HT-29 (cell line): ENCODE measurements around the gene CD40. TPM values are rescaled to one million over a fixed set of nuclear protein-coding genes. Genes with fewer than 3 reads are reported as not detected.
"Not testable (repeated sequence)": the region's sequence is repeated elsewhere in the genome, so short reads cannot be mapped to it uniquely, and the experiment has no call there.

Experiments used
- DNase-seq: peaks from one replicate; pipeline ENCODE4 v3.0.0-alpha.2; 2015; ENCODE audit warnings: low spot score
- total RNA-seq: library from RNA; depleted of rRNA; stranded (reverse); fragments of >200 nt; shearing (Covaris generic); gene quantifications from 2 replicates; pipeline ENCODE4 v1.2.3, GENCODE V29; 2014

The CD40 gene
- total RNA-seq, 1 experiment from 2014 or later = not detected

DNA sequence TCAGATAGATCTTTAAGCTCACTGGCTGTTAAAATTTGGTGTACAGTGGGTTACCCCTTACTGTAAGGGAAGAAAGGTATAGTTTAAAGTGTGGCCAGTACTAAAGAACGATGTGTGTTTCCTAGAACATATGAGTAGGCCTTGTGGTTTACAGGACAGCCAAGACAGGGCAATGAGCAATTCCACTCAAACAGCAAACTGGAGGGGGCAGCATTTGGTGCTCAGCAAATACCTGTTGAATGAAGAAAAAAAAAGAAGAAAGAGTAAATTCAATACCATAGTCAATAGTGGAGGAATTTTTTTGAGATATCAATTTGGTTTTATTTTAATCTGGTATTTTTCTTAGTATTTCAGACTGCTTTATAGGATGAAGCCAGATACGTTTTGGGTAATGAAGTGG is 24.6 kb upstream of the CD40 start:
- DNase-seq = no peak

DNA sequence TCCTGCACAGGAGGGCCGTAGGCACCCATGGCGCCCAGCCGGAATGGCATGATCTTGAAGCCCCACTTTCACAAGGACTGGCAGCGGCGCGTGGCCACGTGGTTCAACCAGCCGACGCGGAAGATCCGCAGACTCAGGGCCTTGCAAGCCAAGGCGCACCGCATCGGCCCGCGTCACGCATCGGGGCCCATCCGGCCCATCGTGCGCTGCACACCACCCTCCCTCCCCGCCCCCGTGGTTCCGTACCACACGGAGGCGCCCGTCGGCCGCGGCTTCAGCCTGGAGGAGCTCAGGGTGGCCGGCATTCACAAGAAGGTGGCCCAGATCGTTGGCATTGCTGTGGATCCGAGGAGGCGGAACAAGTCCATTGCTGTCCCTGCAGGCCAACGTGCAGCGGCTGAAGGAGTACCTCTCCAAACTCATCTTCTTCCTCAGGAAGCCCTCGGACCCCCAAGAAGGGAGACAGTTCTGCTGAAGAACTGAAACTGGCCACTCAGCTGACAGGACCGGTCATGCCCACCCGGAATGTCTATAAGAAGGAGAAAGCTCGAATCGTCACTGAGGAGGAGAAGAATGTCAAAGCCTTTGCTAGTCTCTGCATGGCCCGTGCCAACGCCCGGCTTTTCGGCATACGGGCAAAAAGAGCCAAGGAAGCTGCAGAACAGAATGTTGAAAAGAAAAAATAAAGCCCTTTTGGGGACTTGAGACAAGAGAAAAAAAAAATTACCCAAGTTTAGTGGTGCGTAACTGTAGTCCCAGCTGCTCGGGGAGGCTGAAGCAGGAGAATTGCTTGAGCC is 18.4 kb upstream of the CD40 start:
- DNase-seq = no peak

DNA sequence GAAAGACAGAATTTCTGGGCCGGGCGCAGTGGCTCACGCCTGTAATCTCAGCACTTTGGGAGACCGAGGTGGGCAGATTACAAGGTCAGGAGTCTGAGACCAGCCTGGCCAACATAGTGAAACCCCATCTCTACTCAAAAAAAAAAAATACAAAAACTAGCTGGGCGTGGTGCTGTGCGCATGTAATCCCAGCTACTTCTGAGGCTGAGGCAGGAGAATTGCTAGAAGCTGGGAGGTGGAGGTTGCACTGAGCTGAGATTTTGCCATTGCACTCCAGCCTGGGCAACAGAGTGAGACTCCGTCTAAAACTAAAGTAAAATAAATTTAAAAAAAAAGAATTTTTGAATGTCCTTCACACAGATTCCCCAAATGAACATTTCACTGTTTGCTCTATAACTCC is 17.7 kb upstream of the CD40 start:
- DNase-seq = not testable (repeated sequence)

DNA sequence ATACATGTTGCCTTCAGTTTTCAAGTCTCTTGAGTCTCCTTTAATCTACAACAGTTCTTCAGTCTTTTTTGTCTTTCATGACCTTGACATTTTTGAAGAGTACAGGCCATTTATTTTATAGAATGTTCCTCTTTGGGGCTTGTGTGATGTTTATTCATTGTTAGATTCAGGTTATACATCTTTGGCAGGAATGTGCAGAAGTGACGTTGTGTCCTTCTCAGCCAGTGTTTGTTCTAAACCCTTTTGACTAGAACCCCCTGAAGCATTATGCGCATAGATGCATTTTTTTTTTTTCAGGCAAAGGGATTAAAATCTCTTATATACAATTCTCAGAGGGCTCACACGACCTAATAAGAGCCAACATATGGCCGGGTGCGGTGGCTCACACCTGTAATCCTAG is 17.1 kb upstream of the CD40 start:
- DNase-seq = no peak

DNA sequence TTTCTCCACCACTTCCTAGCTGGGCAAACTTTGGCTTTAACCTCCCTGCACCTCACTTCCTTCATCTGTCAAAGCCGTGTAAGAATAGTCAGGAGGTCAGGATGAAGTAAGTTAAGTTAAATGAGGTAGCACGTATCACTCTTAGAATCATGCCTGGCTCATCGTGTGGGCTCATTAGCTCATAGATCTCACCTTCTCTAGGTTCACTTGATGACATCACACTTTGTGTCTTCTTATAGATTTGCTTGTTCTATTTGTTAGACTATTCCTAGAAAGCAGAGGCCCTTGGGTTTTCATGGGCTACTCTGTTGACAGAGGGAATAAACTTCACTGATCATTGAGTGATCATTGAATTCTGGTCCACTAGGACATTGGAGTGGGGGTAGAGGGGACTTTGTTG is 16.2 kb upstream of the CD40 start:
- no peak for DNase-seq

DNA sequence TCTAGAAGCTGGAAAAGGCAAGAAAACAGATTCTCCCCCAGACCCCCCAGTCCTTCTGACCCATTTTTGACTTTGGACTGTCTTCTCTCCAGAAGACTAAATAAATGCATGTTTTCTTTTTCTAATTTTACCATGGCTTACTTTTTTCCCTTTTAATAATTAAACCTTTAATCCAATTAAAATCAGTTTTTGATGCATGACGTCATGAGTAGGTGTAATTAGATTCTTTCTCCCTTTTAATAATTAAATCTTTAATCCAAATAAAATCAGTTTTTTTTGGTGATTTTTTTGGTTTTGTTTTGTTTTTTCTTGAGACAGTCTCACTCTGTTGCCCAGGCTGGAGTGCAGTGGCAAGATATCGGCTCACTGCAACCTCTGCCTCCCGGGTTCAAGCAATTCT is 15.2 kb upstream of the CD40 start:
- DNase-seq = no peak

DNA sequence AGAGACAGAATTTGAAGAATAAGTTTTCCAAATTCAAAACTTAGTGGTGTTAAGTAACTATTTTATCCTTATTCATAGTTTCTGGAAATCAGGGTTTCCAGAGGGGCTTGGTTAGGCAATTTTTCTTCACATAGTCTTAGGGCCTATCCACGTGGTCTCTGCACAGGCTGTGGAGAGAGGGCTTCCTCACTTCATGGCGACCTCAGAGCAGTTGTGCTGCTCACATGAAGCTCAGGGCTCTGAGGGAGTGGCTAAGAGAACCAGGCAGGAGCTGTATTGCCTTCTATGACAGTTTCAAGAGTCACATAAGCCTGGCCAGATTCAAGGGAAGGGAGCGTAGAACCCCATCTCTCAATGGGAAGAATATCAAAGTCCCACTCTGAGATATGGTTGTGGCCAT is 13.9 kb upstream of the CD40 start:
- DNase-seq = no peak

DNA sequence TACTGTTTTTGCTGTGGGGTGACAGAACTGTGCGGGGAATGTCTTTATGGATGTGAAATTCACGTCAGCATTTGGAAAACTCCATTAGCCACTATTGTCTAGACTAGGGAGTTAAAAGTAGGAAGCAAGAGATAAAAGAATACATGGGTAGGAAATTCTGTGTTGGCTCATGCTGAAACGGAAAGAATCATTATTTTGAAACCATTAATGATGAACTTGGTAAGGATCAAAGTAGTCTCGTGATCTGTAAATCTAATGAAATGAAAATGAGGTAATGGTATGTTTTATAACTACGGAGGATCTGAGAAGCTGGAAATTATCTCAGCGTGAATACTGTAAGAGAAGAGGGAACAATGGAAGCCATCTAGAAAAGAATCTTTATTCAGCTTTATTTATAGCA is 11.1 kb upstream of the CD40 start:
- DNase-seq = no peak

DNA sequence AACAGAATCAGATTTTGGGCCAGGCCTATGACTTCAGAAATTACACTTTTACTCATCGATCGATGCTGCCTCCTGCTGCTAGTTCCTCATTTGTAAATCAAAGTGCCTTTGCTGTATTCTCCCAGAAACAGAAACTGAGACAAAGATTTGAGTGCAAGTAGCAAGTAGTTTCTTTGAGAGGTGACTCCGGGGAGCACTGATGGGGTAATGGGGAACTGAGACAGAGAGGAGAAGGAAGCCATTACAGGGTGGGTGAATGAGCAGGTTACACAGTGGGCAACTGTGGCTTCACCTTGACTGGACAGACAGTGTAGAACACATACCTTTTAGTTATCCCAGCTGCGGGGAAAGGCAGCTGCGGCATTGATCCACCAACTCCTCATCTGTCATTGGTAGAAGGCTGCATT is 9.7 kb upstream of the CD40 start:
- no peak for DNase-seq

DNA sequence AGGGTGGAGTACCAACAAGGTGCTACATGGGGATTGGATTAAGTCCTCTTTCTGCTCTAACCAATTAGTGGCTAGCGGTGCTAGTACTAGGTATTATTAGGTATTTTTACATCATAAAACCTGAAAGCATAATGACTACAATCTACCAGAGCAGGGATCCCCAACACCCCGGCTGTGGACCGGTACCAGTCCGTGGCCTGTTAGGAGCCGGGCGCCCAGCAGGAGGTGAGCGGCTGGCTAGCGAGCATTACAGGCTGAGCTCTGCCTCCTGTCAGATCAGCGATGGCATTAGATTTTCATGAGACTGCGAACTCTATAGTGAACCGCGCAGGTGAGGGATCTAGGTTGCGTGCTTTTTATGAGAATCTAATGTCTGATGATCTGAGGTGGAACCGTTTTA is 9.1 kb upstream of the CD40 start:
- DNase-seq = no peak

DNA sequence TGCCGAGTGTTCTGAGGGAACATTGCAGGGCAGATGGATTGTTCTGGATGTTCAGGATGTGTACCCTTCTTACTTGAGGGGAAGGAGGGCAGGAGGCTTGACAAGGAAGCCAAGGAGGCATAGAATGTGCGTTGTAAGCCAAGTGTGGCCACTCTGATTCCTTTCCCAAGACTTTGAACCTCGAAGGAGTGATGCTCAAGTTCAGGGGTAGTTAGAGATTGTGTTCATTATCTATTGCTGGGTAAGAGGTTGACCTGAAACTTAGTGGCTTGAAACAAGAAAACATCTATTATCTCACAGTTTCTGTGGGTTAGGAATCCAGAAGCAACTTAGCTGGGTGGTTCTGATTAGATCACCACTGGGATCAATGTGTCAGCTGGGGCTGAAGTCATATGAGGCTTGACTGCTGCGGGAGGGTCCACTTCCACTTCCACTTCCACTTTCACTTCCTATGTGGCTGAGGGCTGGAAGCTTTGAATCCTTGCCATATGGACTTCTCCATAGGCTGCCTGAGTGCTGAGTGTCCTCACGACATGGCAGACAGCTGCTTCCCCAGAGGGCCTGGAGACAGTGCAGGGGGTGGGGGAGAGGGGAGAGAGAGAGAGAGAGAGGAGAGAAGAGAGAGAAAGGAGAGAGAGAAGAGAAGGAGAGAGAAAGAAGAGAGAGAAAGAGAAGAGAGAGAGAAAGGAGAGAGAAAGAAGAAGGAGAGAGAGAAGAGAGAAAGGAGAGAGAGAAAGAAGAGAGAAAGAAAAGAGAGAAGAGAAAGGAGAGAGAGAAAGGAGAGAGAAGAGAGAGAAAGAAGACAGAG is 6.9 kb upstream of the CD40 start:
- no peak for DNase-seq

DNA sequence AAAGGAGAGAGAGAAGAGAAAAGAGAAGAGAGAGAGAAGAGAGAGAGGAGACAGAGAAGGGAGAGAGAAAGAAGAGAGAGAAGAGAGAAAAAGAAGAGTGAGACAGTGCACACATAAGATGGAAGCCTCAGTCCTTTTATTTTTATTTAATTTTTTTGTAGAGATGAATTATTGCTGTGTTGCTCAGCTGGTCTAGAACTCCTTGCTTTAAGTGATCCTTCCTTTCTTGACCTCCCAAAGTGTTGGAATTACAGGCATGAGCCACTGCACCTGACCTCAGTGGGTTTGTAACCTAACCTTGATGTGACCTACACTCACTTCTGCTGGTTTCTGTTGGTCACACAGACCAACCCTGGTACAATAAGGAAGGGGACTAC is 6.3 kb upstream of the CD40 start:
- no peak for DNase-seq

DNA sequence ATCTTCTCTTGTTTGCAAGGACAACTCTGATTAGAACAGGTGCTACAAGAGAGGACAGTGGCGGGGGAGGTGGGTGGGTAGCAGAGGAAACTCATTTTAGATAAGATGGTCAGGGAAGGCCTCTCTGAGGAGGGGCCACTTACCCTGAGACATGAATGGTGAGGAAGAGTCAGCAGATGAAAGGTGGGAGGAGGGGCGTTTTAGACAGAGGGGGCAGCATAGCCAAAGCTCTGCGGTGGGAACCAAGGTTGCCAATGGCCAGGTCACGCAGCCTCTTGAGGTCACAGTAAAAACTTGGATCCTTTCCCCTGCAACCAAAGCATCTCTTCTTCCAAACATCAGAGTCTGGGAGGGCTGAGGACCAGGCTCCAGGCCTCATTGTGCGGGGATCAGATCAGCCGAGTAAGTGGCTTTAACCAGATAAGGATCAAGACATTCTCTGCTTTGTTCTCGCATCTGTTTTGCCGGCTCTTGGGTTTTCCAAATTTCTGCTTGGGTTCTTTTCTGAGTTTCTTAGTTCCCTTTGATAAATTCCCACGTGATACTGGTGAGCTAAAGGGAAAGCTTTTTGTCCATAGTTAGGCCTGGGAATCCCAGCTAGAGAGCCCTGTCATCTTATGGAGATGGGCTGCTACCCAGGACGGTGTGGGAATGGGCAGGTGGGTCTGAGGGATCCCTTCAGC is 5.5 kb upstream of the CD40 start:
- DNase-seq = no peak

DNA sequence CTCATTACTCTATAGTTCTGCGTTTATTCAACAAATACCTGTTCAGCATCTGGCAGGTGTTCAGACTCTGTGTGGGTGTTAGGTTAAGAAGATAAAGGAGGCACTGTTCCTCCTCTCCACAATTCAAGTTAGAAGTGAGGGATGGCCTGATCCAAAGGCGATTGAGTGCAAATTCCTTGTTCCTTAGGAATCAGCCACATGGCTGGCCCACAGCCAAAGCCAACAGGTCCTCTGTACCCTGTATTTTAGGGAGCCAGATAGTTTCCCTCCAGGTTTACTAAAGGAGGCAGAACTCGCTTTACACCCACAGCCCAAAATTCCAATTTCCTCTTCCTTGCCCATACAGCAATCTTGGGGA is 5.0 kb upstream of the CD40 start:
- DNase-seq = no peak

DNA sequence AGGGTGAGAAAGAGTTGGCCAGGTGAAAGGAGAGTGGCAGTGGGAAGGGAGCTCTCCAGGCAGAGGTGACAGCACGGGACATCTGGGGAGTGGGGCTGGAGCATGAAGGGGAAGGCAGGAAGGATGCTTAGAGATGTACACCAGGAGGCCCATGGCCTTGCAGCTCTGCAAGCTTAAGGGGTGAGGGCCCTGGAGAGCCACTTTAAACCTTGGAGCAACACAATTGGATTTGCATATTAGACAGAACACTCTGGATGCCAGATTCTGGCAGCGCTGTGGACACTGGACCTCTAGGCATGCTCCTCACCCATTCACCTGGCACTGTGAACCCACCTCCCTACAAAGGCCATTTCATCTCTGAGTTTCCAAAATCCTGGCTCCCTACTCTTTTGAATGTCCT is 3.7 kb upstream of the CD40 start:
- DNase-seq = no peak

DNA sequence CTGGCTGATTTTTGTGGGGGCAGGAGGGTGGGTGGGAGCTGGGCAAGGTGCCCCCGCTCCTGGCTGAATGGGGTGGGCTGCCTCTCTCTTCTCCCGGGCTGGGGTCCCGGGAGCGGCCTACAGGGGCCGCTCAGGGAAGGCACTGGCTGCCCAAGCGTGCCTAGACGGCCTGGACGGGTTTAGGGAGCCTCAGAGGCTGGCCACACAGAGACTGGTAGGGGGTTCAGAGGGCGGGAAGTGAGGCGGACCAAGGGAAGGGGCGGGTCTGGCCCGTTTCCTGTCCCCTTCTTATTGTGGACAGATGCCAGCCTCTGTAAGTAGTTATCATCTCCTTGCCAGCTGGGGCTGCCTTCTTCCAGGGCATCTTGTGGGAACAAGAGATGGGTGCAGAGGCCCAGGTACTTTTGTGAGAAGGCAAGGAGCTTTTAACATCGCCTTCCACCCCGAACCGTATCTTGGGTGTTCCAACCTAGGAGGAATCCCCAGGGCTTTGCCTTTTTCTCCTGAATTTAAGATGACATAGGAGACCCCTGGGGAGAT is 437 bp downstream of the CD40 start:
- DNase-seq = no peak

DNA sequence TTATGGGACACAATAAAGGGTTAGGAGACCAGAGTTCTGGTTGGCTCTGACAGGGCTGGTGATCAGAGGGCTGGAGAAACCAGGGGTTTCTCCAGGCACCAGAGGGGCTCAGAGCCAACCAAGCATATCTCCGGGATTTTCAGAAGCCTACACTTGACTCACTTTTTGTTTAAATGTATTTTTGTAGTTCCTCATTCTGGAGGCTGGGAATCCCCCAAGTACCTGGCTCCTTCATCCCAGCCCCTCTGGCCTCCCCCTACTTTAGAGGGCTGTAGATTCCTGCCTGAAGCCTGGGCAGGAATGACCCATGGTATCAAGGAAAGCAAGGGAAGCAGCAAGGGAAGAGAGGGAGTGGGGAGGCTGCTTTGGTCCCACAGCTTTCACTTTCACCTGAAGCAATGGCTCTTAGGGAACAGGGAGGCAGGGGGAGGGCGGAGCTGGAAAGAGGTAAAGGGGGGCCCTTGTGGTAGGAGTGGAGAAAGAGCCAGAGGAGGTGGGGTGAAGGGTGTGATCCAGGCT is 973 bp downstream of the CD40 start:
- no peak for DNase-seq

DNA sequence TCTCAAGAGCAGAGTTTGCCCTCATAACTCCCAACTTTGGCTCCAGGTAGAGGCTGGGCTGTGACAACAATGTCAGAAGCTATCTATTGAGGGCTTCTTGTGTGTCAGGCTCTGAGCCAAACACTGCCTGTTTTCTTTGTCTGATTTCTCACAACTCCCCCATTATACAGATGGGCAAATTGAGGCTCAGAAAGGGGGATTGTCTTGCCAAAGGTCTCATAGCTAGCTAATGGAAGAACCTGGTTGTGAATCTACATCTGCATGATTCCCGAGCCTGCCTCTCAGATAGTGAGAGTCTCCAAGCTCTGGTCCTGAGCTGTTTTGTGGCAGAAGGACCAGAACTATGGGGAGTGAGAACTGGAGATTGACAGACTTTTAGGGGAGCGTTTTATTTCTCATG is 1.4 kb downstream of the CD40 start:
- DNase-seq = no peak

DNA sequence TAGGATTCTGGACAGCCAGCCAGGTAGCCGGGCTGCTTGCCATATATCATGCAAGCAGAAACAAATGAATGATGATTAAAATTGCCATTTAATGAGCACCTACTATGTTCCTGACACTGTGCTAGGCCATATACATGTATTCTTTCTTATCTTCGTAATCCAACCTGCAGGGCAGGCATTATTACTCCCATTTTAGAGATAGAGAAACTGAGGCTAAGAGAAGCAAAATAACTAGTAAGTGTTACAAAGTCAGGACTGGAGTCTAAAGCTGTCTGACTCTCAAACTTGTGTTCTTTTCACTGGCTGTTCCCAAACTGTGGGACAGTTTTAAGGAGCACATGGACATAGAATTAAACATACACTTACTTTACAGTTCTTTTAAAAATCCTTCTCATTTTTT is 2.0 kb downstream of the CD40 start:
- DNase-seq = no peak

DNA sequence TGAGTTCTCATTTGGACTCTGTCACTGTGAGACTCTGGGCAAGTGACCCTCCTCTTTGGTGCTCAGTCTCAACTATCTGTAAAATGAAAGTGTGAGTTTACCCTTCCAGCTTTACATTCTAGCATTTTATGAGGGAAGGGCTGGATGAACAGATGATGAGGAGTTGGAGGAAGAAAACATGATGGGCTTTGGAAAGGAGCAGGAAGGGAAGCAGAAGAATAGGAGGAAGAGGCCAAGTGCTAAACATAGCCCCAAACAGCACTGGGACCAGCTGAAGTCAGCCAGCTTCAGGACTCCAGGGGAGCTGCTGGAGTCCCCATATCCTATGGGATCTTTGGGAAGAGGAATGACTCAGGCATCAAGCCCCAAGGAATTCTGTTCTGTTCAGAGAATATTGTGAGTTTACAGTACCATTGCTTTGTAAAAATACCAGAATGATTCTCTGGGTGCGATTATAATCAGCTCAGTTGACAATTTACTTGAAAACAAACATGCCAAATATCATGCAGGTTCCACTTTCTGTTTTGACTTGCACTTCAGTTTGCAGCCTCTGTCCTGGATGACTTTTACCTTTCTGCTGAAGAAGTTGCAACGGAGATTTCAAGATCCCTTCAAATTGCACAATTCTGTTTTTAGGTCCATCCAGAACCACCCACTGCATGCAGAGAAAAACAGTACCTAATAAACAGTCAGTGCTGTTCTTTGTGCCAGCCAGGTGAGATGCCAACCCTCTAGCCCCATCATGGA is 3.2 kb downstream of the CD40 start:
- no peak for DNase-seq

DNA sequence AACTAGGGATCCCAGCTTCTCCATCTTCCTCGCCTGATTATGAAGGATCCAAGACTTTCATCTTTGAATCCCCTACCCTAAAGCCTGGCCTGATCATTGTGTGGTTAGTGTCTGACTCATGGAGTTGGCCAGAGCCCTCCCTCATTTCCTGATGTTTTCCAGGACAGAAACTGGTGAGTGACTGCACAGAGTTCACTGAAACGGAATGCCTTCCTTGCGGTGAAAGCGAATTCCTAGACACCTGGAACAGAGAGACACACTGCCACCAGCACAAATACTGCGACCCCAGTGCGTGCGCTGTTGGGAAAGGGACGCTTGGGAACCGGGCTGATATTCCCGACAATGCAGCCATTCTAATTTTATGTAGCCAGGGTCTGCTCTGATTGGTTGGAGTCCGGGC is 4.0 kb downstream of the CD40 start:
- no peak for DNase-seq
